HepG2 (cell line): Measurements from ENCODE around the gene ANKRD31. TPM values are rescaled to one million over a fixed set of nuclear protein-coding genes. Genes with fewer than 3 reads are reported as not detected.
A peak's percentile ranks its signal among the peaks of the same experiment; 100 is the strongest.

Experiments
- AKAP8 ChIP-seq: sonication (generic); formaldehyde crosslinking; IDR thresholded peaks from 2 replicates; pipeline ENCODE4 v1.5.1; 2020; ENCODE audit warnings: mild to moderate bottlenecking, missing genetic modification reagents
- CBX1 ChIP-seq: IDR thresholded peaks from one replicate; pipeline ENCODE4 v1.6.1; 2016; ENCODE audit warnings: antibody characterized with exemption, low read depth
- EHMT2 ChIP-seq: fragments of 200-600 bp; sonication (generic); IDR thresholded peaks from 2 replicates; pipeline ENCODE4 v1.7.0; 2017; ENCODE audit warnings: antibody characterized with exemption, low read depth, low read length, borderline replicate concordance
- HNRNPH1 ChIP-seq: fragments of 200-400 bp; formaldehyde crosslinking; optimal IDR thresholded peaks from 2 replicates; pipeline ENCODE3; 2017; ENCODE audit warnings: mild to moderate bottlenecking, low read depth, low read length
- HOXA3 ChIP-seq: sonication (generic); formaldehyde crosslinking; IDR thresholded peaks from 2 replicates; pipeline ENCODE4 v1.5.0; 2020; ENCODE audit warnings: missing genetic modification reagents
- KLF15 ChIP-seq: sonication (generic); formaldehyde crosslinking; IDR thresholded peaks from 2 replicates; pipeline ENCODE4 v1.8.1; 2023; ENCODE audit warnings: borderline replicate concordance, mild to moderate bottlenecking, inconsistent platforms, missing genetic modification reagents, mixed read lengths
- MAZ ChIP-seq, 2 experiments: sonication (generic) in 1 of 2; formaldehyde crosslinking in 1 of 2; IDR thresholded peaks; 2 replicates each; pipeline versions ENCODE4 v1.5.0 to v1.6.1; 2012 to 2020; ENCODE audit warnings: low read depth in 2 of 2, mild to moderate bottlenecking in 2 of 2, borderline replicate concordance in 1 of 2, improper control_type of control experiment in 1 of 2, low read length in 1 of 2, missing genetic modification reagents in 1 of 2, moderate library complexity in 1 of 2
- MXI1 ChIP-seq: IDR thresholded peaks from 3 replicates; pipeline ENCODE4 v1.6.1; 2012; ENCODE audit warnings: low read depth, low read length, inconsistent platforms, borderline replicate concordance
- NFE2 ChIP-seq: sonication (generic); formaldehyde crosslinking; IDR thresholded peaks from 2 replicates; pipeline ENCODE4 v1.4.0; 2020; ENCODE audit warnings: missing genetic modification reagents
- PCBP2 ChIP-seq: fragments of 200-400 bp; formaldehyde crosslinking; optimal IDR thresholded peaks from 2 replicates; pipeline ENCODE3; 2018; ENCODE audit warnings: low read length, low read depth; ENCODE audit not compliant: poor library complexity, severe bottlenecking
- PITX1 ChIP-seq: sonication (generic); formaldehyde crosslinking; IDR thresholded peaks from 2 replicates; pipeline ENCODE4 v1.5.1; 2020; ENCODE audit warnings: mild to moderate bottlenecking, missing genetic modification reagents
- RAD21 ChIP-seq: fragments of 450-650 bp; formaldehyde crosslinking; IDR thresholded peaks from 2 replicates; pipeline ENCODE4 v1.5.0; 2020; ENCODE audit warnings: mild to moderate bottlenecking
- RFX1 ChIP-seq: fragments of 450-650 bp; IDR thresholded peaks from 2 replicates; pipeline ENCODE4 v1.6.1; 2017
- RNF2 ChIP-seq: fragments of 450-650 bp; conservative IDR thresholded peaks from 2 replicates; pipeline ENCODE4 v1.6.1; 2016; ENCODE audit warnings: low read depth
- RXRA ChIP-seq: sonication (generic); formaldehyde crosslinking; IDR thresholded peaks from 2 replicates; pipeline ENCODE4 v1.5.1; 2020; ENCODE audit warnings: missing genetic modification reagents
- SMAD1 ChIP-seq: sonication (generic); formaldehyde crosslinking; IDR thresholded peaks from 2 replicates; pipeline ENCODE4 v1.4.0; 2020; ENCODE audit warnings: missing genetic modification reagents, low read depth, mild to moderate bottlenecking, borderline replicate concordance
- SRY ChIP-seq: sonication (generic); formaldehyde crosslinking; IDR thresholded peaks from 2 replicates; pipeline ENCODE4 v1.8.0; 2022; ENCODE audit warnings: mild to moderate bottlenecking, missing genetic modification reagents
- YEATS4 ChIP-seq: sonication (generic); formaldehyde crosslinking; IDR thresholded peaks from 2 replicates; pipeline ENCODE4 v1.4.0; 2020; ENCODE audit warnings: missing genetic modification reagents, borderline replicate concordance
- ZFP37 ChIP-seq: sonication (generic); formaldehyde crosslinking; IDR thresholded peaks from 2 replicates; pipeline ENCODE4 v1.4.0; 2020; ENCODE audit warnings: missing genetic modification reagents, borderline replicate concordance
- ZNF180 ChIP-seq: sonication (generic); formaldehyde crosslinking; IDR thresholded peaks from 2 replicates; pipeline ENCODE4 v1.4.0; 2020; ENCODE audit warnings: low read depth, missing genetic modification reagents, borderline replicate concordance
- ZNF431 ChIP-seq: sonication (generic); formaldehyde crosslinking; IDR thresholded peaks from 2 replicates; pipeline ENCODE4 v1.9.0; 2022; ENCODE audit warnings: missing genetic modification reagents, low read depth, mild to moderate bottlenecking, borderline replicate concordance
- ZNF552 ChIP-seq: sonication (generic); formaldehyde crosslinking; IDR thresholded peaks from 2 replicates; pipeline ENCODE4 v1.9.0; 2022; ENCODE audit warnings: missing genetic modification reagents, mild to moderate bottlenecking, borderline replicate concordance
- ZNF670 ChIP-seq: sonication (generic); formaldehyde crosslinking; IDR thresholded peaks from 2 replicates; pipeline ENCODE4 v1.8.0; 2022; ENCODE audit warnings: mild to moderate bottlenecking, missing genetic modification reagents, borderline replicate concordance
- ZNF720 ChIP-seq: sonication (generic); formaldehyde crosslinking; IDR thresholded peaks from 2 replicates; pipeline ENCODE4 v1.4.0; 2020; ENCODE audit warnings: missing genetic modification reagents
- ZNF879 ChIP-seq: sonication (generic); formaldehyde crosslinking; IDR thresholded peaks from 2 replicates; pipeline ENCODE4 v1.8.1; 2023; ENCODE audit warnings: missing genetic modification reagents
- ZSCAN30 ChIP-seq: sonication (generic); formaldehyde crosslinking; IDR thresholded peaks from 2 replicates; pipeline ENCODE4 v1.5.0; 2020; ENCODE audit warnings: mild to moderate bottlenecking, missing genetic modification reagents
- polyA plus RNA-seq, 8 experiments: library from polyadenylated mRNA; depleted of rRNA in 3 of 8; stranded (reverse) in 7 of 8; unstranded in 1 of 8; fragments of >200 nt; fragmentation: Illumina TruSeq in 4 of 8; extraction: Trizol in 4 of 8; gene quantifications; 2 replicates each; pipeline versions ENCODE4 v1.2.1 to v1.2.3, GENCODE V29; 2011 to 2016; ENCODE audit warnings: low read depth in 4 of 8, missing spikeins in 1 of 8, mixed read lengths in 1 of 8; ENCODE audit not compliant: insufficient read depth in 1 of 8
- total RNA-seq, 5 experiments: library from RNA; depleted of rRNA; stranded (reverse); fragments of >200 nt; fragmentation: Illumina TruSeq; extraction: Trizol; gene quantifications; 2 replicates each; pipeline ENCODE4 v1.2.3, GENCODE V29; 2016; ENCODE audit warnings: low read depth in 1 of 5
- TF ChIP-seq, protein P1 (sequence below): sonication (generic); formaldehyde crosslinking; IDR thresholded peaks from 2 replicates; pipeline ENCODE4 v1.8.1; 2023; ENCODE audit warnings: missing genetic modification reagents, inconsistent platforms, borderline replicate concordance
- TF ChIP-seq, protein P2 (sequence below): sonication (generic); formaldehyde crosslinking; IDR thresholded peaks from 2 replicates; pipeline ENCODE4 v1.4.0; 2020; ENCODE audit warnings: missing genetic modification reagents

The ANKRD31 gene
- total and polyA plus RNA-seq, 2 of the 13 experiments (the other 11 are each of a cell fraction or from before 2014, with no cell fraction given) = 0.01 to 0.09 TPM

DNA sequence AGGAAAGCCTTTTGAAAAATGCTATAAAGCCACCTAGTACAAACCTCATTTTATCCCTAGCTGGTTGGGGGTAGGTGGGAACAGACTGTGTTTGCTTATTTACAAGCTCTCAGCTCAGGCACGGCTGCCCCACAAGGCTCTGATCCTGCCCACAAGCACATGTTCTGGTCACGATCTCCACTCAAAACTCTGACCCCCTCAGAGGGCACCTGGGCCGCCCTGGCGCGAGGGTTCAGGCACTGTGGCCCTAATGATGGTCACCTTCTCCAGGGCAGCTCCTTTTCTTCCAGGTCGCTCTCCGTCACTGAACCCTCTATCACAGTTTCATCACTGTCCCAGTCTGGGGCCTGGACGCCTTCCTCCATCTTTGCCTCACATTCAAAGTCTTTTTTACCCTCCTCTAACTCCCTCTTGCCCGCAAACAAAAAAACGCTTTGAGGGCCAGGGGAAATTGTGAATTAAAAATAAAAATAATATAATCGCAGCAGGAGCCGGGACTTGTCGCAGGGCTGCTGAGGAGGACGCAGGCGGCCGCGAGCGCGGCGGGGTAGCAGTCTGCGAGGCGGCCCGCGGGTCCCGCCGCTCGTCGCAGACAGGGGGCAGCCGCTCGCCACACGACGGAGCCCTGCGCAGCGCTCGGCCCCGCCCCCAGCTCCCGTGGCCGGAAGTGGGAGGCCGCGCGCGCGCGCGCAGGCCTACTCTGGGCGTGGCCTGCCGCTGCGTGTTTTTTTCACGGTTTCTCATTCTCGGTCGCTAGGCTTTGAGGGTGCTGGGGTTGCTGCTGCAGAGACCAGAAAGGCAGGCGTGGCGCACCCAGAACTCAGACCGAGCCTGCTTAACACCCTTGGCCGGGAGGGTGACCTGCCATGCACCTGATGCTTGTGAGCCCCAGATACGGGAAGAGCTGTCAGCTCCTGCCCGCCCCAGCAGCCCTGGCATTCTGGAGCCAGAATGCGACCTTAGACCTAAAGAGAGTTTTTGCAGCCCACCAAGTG, at the start of gene ANKRD31 (continued):
- TF ChIP-seq RFX1 (no peak), HOXA3 (peak; percentile 74; the same call in 1 of the 2 replicates), ZNF879 (CRISPR knock-in tag) (no peak), MAZ (IDR thresholded peaks at IDR 0.05; ENCODE audit: borderline replicate concordance, low read depth, low read length) (0 out of 2 replicates have a peak, but pooled peaks have one; percentile 61), MAZ (CRISPR knock-in tag; IDR thresholded peaks at IDR 0.05; ENCODE audit: low read depth) (peak; percentile 54; the same call in 1 of the 2 replicates), SRY (CRISPR knock-in tag) (no peak), ZNF670 (CRISPR knock-in tag) (no peak), MXI1 (peak; percentile 29; the same call in 1 of the 3 replicates), RNF2 (no peak), ZFP37 (CRISPR knock-in tag) (no peak), RXRA (CRISPR knock-in tag) (peak; percentile 64), YEATS4 (peak; percentile 77), RAD21 (peak; percentile 97), SMAD1 (CRISPR knock-in tag) (peak; percentile 90), EHMT2 (no peak), KLF15 (CRISPR knock-in tag) (no peak), NFE2 (CRISPR knock-in tag) (no peak), PCBP2 (no peak), AKAP8 (CRISPR knock-in tag) (no peak), ZSCAN30 (CRISPR knock-in tag) (no peak), CBX1 (peak; percentile 77), ZNF720 (CRISPR knock-in tag) (0 out of 2 replicates have a peak, but pooled peaks have one; percentile 16), ZNF431 (CRISPR knock-in tag) (peak; percentile 66; the same call in 1 of the 2 replicates), ZNF180 (CRISPR knock-in tag) (no peak), ZNF552 (CRISPR knock-in tag) (no peak), HNRNPH1 (no peak), PITX1 (CRISPR knock-in tag) (peak; percentile 62; the same call in 1 of the 2 replicates)
- TF ChIP-seq, protein P1, sequence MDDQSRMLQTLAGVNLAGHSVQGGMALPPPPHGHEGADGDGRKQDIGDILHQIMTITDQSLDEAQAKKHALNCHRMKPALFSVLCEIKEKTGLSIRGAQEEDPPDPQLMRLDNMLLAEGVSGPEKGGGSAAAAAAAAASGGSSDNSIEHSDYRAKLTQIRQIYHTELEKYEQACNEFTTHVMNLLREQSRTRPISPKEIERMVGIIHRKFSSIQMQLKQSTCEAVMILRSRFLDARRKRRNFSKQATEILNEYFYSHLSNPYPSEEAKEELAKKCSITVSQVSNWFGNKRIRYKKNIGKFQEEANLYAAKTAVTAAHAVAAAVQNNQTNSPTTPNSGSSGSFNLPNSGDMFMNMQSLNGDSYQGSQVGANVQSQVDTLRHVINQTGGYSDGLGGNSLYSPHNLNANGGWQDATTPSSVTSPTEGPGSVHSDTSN (CRISPR knock-in tag) = no peak
- TF ChIP-seq, protein P2, sequence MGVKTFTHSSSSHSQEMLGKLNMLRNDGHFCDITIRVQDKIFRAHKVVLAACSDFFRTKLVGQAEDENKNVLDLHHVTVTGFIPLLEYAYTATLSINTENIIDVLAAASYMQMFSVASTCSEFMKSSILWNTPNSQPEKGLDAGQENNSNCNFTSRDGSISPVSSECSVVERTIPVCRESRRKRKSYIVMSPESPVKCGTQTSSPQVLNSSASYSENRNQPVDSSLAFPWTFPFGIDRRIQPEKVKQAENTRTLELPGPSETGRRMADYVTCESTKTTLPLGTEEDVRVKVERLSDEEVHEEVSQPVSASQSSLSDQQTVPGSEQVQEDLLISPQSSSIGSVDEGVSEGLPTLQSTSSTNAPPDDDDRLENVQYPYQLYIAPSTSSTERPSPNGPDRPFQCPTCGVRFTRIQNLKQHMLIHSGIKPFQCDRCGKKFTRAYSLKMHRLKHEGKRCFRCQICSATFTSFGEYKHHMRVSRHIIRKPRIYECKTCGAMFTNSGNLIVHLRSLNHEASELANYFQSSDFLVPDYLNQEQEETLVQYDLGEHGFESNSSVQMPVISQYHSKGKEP = 0 out of 2 replicates have a peak, but pooled peaks have one; percentile 63
